ENCODE results near the gene PSMD12.
A peak's percentile ranks its signal among the peaks of the same experiment; 100 is the strongest.

Gene PSMD12

DNA sequence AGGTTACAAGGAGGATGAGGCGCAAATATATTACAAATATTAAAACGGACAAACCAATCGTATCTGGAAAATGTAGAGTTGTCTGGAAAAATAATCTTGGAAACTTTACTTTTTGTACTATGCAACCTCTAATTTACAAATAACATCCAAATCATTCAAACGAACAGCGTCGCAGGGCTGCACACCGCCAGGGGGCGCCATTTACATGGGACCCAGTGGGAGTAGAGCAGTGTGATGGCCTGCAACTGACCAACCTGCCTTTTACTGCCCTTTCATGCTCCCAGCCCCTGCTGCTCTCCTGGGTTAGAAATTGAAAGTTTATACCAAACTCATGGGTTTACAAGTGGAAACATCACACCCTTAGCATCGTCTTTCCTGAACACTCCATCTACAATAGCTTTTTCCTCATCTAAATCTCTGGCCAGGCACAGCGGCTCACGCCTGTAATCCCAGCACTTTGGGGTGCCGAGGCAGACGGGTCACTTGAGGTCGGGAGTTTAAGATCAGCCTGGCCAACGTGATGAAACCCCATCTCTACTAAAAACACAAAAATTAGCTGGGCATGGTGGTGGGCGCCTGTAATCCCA is 20.7 kb upstream of the PSMD12 start:
- no peak overlapping the region for H3K27ac ChIP-seq (ENCODE audit: low read length)
- no peaks in the 10 kb centered on the region for H3K36me3 ChIP-seq (ENCODE audit: control insufficient read depth, insufficient read depth, low read length)
- no peak overlapping the region for H3K4me3 ChIP-seq (ENCODE audit: low read length)
- H3K27me3 ChIP-seq (ENCODE audit: control insufficient read depth, insufficient read depth, low read length), result no peaks in the 10 kb centered on the region
- H3K4me1 ChIP-seq (ENCODE audit: control insufficient read depth, insufficient read depth, low read length), result no peaks in the 10 kb centered on the region
- WGBS (ENCODE audit: insufficient coverage, insufficient read length), result no CpG with 5 or more reads among the region's 16 CpGs
- DNase-seq (ENCODE audit: low read depth, low spot score), result no peak
- H3K9me3 ChIP-seq (ENCODE audit: control insufficient read depth, insufficient read depth, low read length), result no peaks in the 10 kb centered on the region

DNA sequence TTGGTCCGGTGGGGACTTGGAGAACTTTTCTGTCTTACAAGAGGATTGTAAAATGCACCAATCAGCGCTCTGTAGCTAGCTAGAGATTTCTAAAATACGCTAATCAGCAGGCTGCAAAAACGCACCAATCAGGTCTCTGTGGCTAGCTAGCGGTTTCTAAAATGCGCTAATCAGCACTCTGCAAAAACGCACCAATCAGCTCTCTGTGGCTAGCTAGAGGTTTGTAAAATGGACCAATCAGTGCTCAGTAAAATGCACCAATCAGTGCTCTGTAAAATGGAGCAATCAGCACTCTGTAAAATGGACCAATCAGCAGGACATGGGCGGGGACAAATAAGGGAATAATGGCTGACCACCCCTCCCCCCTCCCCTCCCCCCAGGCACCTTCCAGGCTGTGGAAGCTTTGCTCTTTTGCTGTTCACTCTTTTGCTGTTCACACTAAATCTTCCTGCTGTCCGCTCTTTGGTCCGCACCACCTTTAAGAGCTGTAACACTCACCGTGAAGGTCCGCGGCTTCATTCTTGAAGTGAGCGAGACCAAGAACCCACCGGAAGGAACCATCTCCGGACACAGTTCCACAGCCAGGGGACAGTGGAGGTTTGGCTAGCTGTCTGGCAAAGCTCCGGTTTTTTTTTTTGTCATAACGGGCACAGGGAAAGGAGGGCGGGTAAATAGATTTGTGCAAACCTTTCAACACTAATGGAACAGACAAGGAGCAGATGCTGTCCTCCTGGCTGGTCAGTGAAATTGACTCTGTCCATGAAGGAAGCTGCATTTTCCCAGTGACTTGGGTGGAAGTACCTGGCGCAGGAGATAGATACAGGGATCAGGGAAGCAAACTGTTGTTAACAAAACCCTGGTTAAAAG is 19.0 kb upstream of the PSMD12 start:
- no CpG with 5 or more reads among the region's 20 CpGs for WGBS (ENCODE audit: insufficient coverage, insufficient read length)
- H3K9me3 ChIP-seq (ENCODE audit: control insufficient read depth, insufficient read depth, low read length), result no peaks in the 10 kb centered on the region
- H3K27ac ChIP-seq (ENCODE audit: low read length), result no peak overlapping the region
- no peaks in the 10 kb centered on the region for H3K4me1 ChIP-seq (ENCODE audit: control insufficient read depth, insufficient read depth, low read length)
- no peaks in the 10 kb centered on the region for H3K27me3 ChIP-seq (ENCODE audit: control insufficient read depth, insufficient read depth, low read length)
- no peaks in the 10 kb centered on the region for H3K36me3 ChIP-seq (ENCODE audit: control insufficient read depth, insufficient read depth, low read length)
- no peak for DNase-seq (ENCODE audit: low read depth, low spot score)
- no peak overlapping the region for H3K4me3 ChIP-seq (ENCODE audit: low read length)

DNA sequence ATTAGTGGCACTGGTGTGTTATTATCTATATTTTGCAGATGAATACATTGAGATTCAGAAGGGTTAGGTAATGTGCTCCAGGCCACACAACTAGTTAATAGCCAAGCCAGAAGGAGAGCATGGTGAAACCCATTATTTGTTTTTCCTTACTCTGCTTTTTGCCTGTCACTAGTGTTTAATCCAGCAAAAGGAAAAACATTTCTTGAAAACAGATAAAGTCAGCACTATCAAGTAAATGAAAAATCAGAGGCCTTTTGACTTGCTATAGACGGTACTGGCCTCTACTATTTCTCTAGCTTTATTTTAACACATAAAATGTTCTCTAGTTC is 15.5 kb upstream of the PSMD12 start:
- no peaks in the 10 kb centered on the region for H3K9me3 ChIP-seq (ENCODE audit: control insufficient read depth, insufficient read depth, low read length)
- H3K27me3 ChIP-seq (ENCODE audit: control insufficient read depth, insufficient read depth, low read length), result no peaks in the 10 kb centered on the region
- H3K4me1 ChIP-seq (ENCODE audit: control insufficient read depth, insufficient read depth, low read length), result no peaks in the 10 kb centered on the region; the same call in 1 of the 2 replicates
- WGBS (ENCODE audit: insufficient coverage, insufficient read length), result no CpG with 5 or more reads among the region's 1 CpG
- no peak overlapping the region for H3K27ac ChIP-seq (ENCODE audit: low read length)
- H3K36me3 ChIP-seq (ENCODE audit: control insufficient read depth, insufficient read depth, low read length), result no peaks in the 10 kb centered on the region
- DNase-seq (ENCODE audit: low read depth, low spot score), result no peak
- H3K4me3 ChIP-seq (ENCODE audit: low read length), result no peak overlapping the region

DNA sequence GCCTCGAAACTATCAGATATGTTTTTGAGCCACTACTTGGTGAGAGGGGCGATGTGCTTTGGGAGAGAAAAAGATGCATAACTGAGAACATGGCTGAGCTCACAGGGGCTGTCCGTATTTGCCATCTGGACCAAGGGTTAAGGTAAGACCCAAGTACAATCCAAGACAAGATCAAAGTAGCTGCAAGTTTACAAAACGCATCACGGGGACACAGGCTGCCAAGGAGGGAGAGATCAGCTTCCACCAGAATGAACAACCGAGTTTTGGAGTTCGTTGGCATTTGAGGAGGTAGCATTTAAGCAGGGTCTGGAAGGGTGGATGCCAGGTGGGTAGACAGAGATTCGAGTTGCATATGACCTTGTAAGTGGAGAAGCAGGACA is 12.9 kb upstream of the PSMD12 start:
- no peaks in the 10 kb centered on the region for H3K36me3 ChIP-seq (ENCODE audit: control insufficient read depth, insufficient read depth, low read length)
- no peak for DNase-seq (ENCODE audit: low read depth, low spot score)
- no peak overlapping the region for H3K27ac ChIP-seq (ENCODE audit: low read length)
- H3K4me1 ChIP-seq (ENCODE audit: control insufficient read depth, insufficient read depth, low read length), result no peaks in the 10 kb centered on the region; the same call in 1 of the 2 replicates
- H3K27me3 ChIP-seq (ENCODE audit: control insufficient read depth, insufficient read depth, low read length), result no peaks in the 10 kb centered on the region
- peak overlapping the region; percentile 91; the same call in 1 of the 2 replicates for H3K4me3 ChIP-seq (ENCODE audit: low read length)
- no peaks in the 10 kb centered on the region for H3K9me3 ChIP-seq (ENCODE audit: control insufficient read depth, insufficient read depth, low read length)
- WGBS (ENCODE audit: insufficient coverage, insufficient read length), result no CpG with 5 or more reads among the region's 8 CpGs

DNA sequence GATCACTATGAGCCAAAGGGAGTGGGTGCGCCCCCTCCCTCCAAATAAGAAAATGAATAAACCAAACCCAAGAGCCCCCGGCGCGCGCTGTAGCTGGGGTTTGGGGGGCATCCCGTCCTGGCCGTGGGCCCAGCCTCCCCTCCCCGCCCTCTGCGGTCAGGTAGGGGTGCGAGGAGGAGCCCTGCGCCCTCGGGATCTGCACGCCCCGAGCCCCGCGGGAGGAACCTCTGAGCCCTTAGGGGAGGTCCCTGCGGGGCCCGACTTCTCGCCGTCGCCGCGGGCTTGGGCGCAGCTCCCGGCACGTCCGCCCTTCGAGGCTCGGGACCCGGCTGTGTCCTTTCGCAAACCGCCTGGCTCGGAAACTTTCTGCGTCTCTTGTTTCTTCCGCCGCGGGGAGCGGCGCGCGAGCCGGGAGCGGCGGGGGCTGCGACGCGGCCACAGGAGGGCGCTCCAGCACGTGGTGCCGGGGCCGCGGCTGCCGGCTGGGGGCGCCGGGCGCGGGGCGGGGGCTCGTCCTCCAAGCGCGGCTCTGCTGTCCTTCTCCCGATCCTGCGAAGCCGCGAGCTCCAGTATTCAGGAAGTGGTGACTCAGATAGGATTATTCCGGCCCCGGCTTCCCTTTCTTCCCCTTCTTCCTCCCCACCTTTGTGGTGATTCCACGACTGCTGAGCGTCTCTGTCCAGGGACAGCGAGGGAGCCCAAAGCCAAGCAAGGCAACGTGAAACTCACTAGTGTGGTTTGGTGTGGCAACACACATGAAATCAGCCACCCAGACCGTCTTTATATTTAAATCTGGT is 12.3 kb upstream of the PSMD12 start:
- no peaks in the 10 kb centered on the region for H3K36me3 ChIP-seq (ENCODE audit: control insufficient read depth, insufficient read depth, low read length)
- no peaks in the 10 kb centered on the region; the same call in 1 of the 2 replicates for H3K4me1 ChIP-seq (ENCODE audit: control insufficient read depth, insufficient read depth, low read length)
- H3K9me3 ChIP-seq (ENCODE audit: control insufficient read depth, insufficient read depth, low read length), result no peaks in the 10 kb centered on the region
- H3K27me3 ChIP-seq (ENCODE audit: control insufficient read depth, insufficient read depth, low read length), result no peaks in the 10 kb centered on the region
- H3K4me3 ChIP-seq (ENCODE audit: low read length), result peak overlapping the region; percentile 91; the same call in 1 of the 2 replicates
- no CpG with 5 or more reads among the region's 72 CpGs for WGBS (ENCODE audit: insufficient coverage, insufficient read length)
- H3K27ac ChIP-seq (ENCODE audit: low read length), result no peak overlapping the region
- DNase-seq (ENCODE audit: low read depth, low spot score), result peak; percentile 45

DNA sequence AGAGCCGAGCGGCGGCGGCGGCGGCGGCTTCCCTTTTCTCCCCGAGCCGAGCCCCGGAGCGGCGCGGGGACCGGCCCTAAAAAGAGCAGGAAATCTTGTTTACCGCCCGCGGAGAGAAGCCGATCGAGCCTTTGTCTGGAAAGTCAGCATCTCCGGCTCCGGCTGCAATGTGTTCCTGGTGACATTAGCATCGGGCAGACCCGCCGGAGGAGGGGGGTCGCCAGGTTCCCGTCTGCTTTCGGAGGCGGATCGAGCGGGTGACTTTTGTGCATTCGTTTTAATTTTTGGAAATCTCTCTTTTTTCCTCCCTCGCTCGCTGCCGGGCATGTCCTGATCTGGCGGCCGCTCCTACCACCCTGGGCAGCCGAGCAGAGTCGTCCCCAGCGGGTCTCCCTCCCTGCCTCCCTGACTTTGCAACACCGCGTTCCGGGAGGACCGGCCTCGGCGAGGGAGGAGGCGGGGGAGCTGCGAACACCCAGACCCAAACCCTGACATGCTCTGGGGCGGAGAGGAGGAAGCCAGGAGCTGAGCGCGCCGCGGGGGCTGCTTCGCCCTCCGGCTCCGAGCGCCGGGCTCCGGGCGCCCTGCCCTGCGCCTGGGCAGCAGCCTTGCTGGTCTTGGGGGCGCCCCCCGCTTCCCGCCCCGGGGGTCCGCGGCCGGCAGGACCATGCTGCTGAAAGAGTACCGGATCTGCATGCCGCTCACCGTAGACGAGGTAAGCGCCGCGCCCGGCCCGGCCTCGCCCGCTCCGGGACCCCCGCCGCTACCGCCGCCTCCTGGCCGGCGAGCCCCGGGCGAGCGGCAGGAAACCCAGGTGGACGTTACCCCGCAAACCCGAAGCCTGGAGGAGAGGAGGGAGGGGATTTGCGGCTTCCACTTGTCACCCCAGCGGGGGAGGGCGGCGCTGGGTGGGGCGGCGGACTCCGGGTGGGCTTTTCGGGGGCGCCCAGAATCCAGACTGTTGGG is 11.4 kb upstream of the PSMD12 start:
- WGBS (ENCODE audit: insufficient coverage, insufficient read length), result no CpG with 5 or more reads among the region's 100 CpGs
- H3K9me3 ChIP-seq (ENCODE audit: control insufficient read depth, insufficient read depth, low read length), result no peaks in the 10 kb centered on the region
- H3K4me1 ChIP-seq (ENCODE audit: control insufficient read depth, insufficient read depth, low read length), result no peaks in the 10 kb centered on the region; the same call in 1 of the 2 replicates
- no peaks in the 10 kb centered on the region for H3K36me3 ChIP-seq (ENCODE audit: control insufficient read depth, insufficient read depth, low read length)
- peak overlapping the region; percentile 91 for H3K4me3 ChIP-seq (ENCODE audit: low read length)
- no peak overlapping the region for H3K27ac ChIP-seq (ENCODE audit: low read length)
- DNase-seq (ENCODE audit: low read depth, low spot score), result no peak
- no peaks in the 10 kb centered on the region for H3K27me3 ChIP-seq (ENCODE audit: control insufficient read depth, insufficient read depth, low read length)

DNA sequence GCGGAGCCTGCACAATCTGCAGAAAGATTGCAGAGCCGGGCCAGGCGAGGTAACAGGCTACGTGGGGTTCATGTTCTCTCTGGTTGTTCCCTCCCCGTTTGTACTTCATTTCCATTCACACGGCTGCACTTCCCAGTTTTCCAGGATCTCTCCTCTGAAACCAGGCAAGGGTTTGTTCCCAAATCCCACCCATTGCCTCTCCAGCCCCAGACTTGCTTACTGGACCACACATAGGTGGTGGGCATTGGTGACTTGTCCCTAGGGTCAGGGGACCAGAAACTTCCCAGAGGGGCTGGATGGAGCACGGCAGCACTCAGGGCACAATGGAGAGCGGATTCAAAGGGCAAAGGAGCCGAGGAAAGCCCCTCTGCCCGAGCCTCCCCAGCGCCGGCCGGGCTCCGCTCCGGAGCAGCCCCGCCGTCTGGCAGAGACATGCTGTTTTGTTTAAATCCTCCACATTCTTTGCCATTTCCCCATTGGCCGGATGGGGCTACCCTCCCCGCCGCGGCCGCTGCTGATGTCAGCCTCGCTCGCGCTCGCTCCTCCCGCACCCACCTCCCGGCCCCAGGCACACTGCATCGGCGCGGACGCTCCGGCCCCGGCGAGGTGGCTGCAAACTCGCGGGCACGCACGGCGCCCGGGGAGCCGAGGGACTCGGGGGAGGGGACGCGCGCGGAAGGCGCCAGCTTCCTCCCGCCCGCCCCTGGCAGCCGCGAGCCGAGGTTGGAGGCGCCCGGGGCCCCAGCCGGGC is 10.5 kb upstream of the PSMD12 start, which contains the start of gene PITPNC1:
Gene PITPNC1 (plus strand): TSS at position 545 of the 751 bp plus-strand sequence.
- Histone ChIP-seq H3K4me1 (ENCODE audit: control insufficient read depth, insufficient read depth, low read length) (no peaks in the 10 kb centered on the region; the same call in 1 of the 2 replicates), H3K27ac (ENCODE audit: low read length) (no peak within 1 kb of the TSS), H3K4me3 (ENCODE audit: low read length) (peak within 1 kb of the TSS; percentile 91), H3K27me3 (ENCODE audit: control insufficient read depth, insufficient read depth, low read length) (no peaks in the 10 kb centered on the region), H3K36me3 (ENCODE audit: control insufficient read depth, insufficient read depth, low read length) (no peaks in the 10 kb centered on the region), H3K9me3 (ENCODE audit: control insufficient read depth, insufficient read depth, low read length) (no peaks in the 10 kb centered on the region)
- WGBS (ENCODE audit: insufficient coverage, insufficient read length), result no CpG with 5 or more reads among the region's 56 CpGs
- DNase-seq (ENCODE audit: low read depth, low spot score), result peak; percentile 47

DNA sequence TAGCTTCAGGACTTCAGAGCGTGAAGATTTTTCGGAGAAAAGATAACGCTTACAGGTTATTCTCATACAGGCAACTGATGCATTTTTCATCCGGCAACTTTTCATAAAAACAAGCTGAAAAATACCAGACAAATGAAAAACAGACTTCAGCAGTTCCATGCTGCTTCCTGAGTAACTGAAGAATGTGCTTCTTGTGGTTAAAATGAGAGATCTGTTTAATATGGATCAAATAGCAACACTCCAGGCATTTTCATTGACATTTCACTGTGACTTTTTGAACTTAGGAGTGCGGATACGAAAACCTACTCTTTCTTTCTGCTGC is 10.0 kb upstream of the PSMD12 start:
- no peaks in the 10 kb centered on the region for H3K9me3 ChIP-seq (ENCODE audit: control insufficient read depth, insufficient read depth, low read length)
- no peak for DNase-seq (ENCODE audit: low read depth, low spot score)
- H3K4me1 ChIP-seq (ENCODE audit: control insufficient read depth, insufficient read depth, low read length), result no peaks in the 10 kb centered on the region; the same call in 1 of the 2 replicates
- no peak overlapping the region for H3K27ac ChIP-seq (ENCODE audit: low read length)
- no CpG with 5 or more reads among the region's 6 CpGs for WGBS (ENCODE audit: insufficient coverage, insufficient read length)
- H3K4me3 ChIP-seq (ENCODE audit: low read length), result peak overlapping the region; percentile 91; the same call in 1 of the 2 replicates
- no peaks in the 10 kb centered on the region for H3K27me3 ChIP-seq (ENCODE audit: control insufficient read depth, insufficient read depth, low read length)
- H3K36me3 ChIP-seq (ENCODE audit: control insufficient read depth, insufficient read depth, low read length), result no peaks in the 10 kb centered on the region

DNA sequence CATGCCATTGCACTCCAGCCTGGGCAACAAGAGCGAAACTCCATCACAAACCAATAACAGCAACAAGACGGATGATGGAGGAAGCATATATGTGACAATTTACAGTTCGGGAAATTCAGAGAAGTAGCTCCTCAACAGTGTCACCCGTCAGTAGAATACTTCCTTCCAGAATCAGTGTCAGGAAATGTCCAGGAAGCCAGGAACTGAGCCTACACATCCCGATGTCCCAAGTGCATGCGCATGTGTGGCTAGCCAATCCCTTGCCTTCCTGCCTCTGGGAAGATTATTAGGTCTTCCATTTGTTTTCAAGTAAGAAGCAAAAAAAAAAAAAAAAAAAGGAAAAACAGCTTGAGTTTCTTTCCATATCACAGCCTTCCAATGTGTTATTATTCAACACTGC is 9.3 kb upstream of the PSMD12 start:
- Histone ChIP-seq H3K36me3 (ENCODE audit: control insufficient read depth, insufficient read depth, low read length) (no peaks in the 10 kb centered on the region), H3K4me1 (ENCODE audit: control insufficient read depth, insufficient read depth, low read length) (no peaks in the 10 kb centered on the region; the same call in 1 of the 2 replicates), H3K9me3 (ENCODE audit: control insufficient read depth, insufficient read depth, low read length) (no peaks in the 10 kb centered on the region), H3K4me3 (ENCODE audit: low read length) (no peak overlapping the region), H3K27ac (ENCODE audit: low read length) (no peak overlapping the region), H3K27me3 (ENCODE audit: control insufficient read depth, insufficient read depth, low read length) (no peaks in the 10 kb centered on the region)
- no CpG with 5 or more reads among the region's 6 CpGs for WGBS (ENCODE audit: insufficient coverage, insufficient read length)
- DNase-seq (ENCODE audit: low read depth, low spot score), result no peak
